Prostate gland (tissue), 2 donors: ENCODE results near the gene CSGALNACT2. TPM values are rescaled to one million over a fixed set of nuclear protein-coding genes. Genes with fewer than 3 reads are reported as not detected.
A peak's percentile ranks its signal among the peaks of the same experiment; 100 is the strongest.

Source experiments
- DNase-seq: peaks from one replicate; pipeline ENCODE4 v3.0.0-alpha.2; 2019; ENCODE audit warnings: low spot score
- H3K27ac ChIP-seq, 2 donors: fragments of 200-600 bp; sonication (generic); 2 replicates each; pipeline ENCODE4 v1.5.1; 2017 to 2019
- H3K27me3 ChIP-seq: fragments of 200-600 bp; sonication (generic); replicated peaks from 2 replicates; pipeline ENCODE4 v1.5.1; 2019; ENCODE audit not compliant: insufficient read depth
- H3K36me3 ChIP-seq, 2 donors: fragments of 200-600 bp; sonication (generic); 1 replicate in 1 of 2; 2 replicates in 1 of 2; pipeline versions ENCODE4 v1.5.1 to v1.8.1; 2017 to 2019
- H3K4me1 ChIP-seq: fragments of 200-600 bp; sonication (generic); replicated peaks from 2 replicates; pipeline ENCODE4 v1.5.1; 2019
- H3K4me3 ChIP-seq, 2 donors: fragments of 200-600 bp; sonication (generic); 2 replicates each; pipeline ENCODE4 v1.5.1; 2017 to 2019
- H3K9me3 ChIP-seq: fragments of 200-600 bp; sonication (generic); 2 replicates; pipeline ENCODE4 v1.5.1; 2017
- CTCF ChIP-seq, 4 experiments: fragments of 200-600 bp in 2 of 4; fragments of 450-650 bp in 2 of 4; sonication (generic) in 2 of 4; IDR thresholded peaks; 1 replicate in 3 of 4; 2 replicates in 1 of 4; pipeline ENCODE4 v1.5.1; 2016 to 2019; ENCODE audit warnings: antibody characterized with exemption in 4 of 4, mild to moderate bottlenecking in 2 of 4, moderate library complexity in 2 of 4
- POLR2A ChIP-seq: fragments of 450-650 bp; IDR thresholded peaks from one replicate; pipeline ENCODE4 v1.6.1; 2016; ENCODE audit warnings: antibody characterized with exemption, mild to moderate bottlenecking
- POLR2AphosphoS5 ChIP-seq: sonication (generic); formaldehyde crosslinking; IDR thresholded peaks from one replicate; pipeline ENCODE4 v1.6.1; 2017; ENCODE audit warnings: antibody characterized with exemption
- WGBS: methylation state at CpG from one replicate; pipeline ENCODE4 v1.1.5; 2018; 5-methylcytosine and 5-hydroxymethylcytosine counted together
- intact Hi-C: fragments of 100-400 bp; cut with DNase I; formaldehyde crosslinking; loops from one replicate; pipeline ENCODE4 v1.14.2; 2022
- total RNA-seq, 2 donors: library from RNA; depleted of rRNA; stranded (reverse); fragments of >200 nt; gene quantifications; one replicate each; pipeline ENCODE4 v1.1.0, GENCODE V29; 2016

Gene CSGALNACT2
- total RNA-seq, 2 donors from 2014 or later, result 10.0 to 15.9 TPM

DNA sequence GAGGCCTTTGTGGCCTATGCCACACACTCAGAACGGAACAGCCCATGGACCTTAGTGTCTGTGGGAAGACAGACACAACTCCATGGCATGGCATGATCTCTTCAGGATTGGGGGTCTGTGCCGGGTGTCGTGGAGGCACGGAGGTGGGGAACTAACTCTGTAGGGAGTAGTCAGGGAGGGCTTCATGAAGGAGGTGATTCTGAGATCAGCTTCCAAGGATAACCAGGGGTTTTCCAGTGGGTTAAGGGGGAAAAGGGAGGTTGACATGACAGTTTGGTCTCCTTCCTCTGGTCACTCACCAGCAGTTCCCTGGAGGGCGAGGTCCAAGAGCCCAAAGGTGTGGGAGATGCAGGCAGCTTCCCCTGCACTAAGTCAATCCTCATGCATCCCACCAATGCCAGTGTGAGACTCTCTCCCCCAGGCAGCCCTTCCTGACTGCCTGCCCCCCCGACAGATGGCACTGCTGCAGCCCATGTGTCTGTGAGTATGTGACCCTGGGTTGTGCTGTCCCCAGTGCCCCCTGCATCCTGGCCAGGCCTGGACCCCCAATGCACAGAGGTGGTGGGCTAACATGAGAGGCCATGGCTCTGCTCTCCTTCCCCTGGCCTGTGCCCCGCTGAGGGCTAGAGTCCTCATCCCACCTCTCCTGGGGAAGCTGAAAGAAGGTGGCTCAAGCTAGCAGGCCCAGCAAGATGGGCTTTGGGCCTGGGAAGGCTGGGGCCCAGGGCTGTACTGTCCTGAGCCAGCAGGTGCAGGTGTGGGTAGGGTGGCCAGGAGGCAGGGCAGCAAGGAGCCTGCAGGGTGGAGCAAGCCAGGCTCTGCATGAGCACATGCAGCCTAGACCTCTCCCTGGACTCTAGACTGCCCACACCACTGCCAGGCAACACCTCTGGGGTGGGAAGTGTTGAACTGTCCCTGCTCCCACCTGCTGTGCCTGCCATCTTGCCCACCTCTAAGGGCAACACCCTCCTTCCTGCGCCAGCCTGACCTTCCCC, 88.9 kb downstream of the CSGALNACT2 start:
- DNase-seq, result no peak

DNA sequence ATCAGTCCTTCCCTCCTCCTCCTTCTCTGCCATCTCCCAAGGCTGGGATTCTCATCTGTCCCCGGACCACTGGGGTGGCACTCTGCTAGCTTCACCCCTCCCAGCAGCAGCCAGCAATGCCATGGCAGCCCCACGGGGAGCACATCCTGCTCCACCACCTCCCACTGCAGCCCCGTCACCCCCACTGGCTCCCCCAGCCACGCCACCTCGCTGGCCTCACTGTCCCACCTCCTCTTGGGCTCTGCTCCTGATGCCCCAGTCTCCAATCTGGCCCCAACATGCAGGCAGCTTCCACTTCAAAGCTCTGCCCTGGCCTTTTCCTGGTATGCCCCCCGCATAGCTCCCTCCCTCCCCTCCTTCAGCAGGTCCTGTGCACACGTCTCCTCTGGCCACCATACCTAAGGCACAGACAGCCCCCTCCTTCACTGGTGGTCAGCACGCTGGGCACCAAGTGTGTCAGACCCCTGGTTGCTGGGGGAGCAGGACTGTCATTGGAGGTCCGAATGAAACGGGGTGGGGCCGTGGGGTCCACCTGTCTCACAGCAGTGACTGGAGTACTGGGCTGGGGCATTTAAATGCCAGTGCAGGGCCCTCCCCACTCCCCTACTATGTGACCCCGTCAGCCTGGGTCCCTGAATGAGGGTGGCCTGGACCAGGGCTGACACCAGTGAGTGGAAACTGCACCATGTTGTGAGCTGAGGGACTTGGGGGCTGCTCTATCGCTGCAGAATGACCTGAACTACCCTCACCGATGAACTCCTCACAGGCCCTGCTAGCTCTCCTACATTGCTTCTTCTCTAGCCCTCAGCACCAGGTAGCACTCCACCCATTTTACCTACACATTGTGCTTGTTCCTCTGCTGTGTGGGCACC, 89.9 kb downstream of the CSGALNACT2 start:
- no peak for TF ChIP-seq CTCF (IDR thresholded peaks at IDR 0.05)
- no peak for TF ChIP-seq POLR2AphosphoS5
- TF ChIP-seq POLR2A, result no peak
- no peak for DNase-seq
- Histone ChIP-seq H3K27ac (no peak overlapping the region), H3K4me1 (no peaks in the 10 kb centered on the region), H3K36me3 (no peaks in the 10 kb centered on the region), H3K27me3 (no peaks in the 10 kb centered on the region), H3K4me3 (no peak overlapping the region), H3K9me3 (no peaks in the 10 kb centered on the region)
- intact Hi-C loops, result no loop called here
- WGBS, result 86% methylated on average over 14 of the region's 14 CpGs

More for the DNA sequence above, 88.9 kb downstream of the CSGALNACT2 start:
- H3K36me3 ChIP-seq, result no peaks in the 10 kb centered on the region
- 96% methylated on average over 8 of the region's 8 CpGs for WGBS
- H3K27ac ChIP-seq, result no peak overlapping the region
- intact Hi-C loops, result no loop called here
- H3K4me1 ChIP-seq, result no peaks in the 10 kb centered on the region
- no peak overlapping the region for H3K4me3 ChIP-seq
- TF ChIP-seq CTCF (IDR thresholded peaks at IDR 0.05) (no peak), POLR2A (no peak)
- H3K27me3 ChIP-seq, result no peaks in the 10 kb centered on the region
- no peaks in the 10 kb centered on the region for H3K9me3 ChIP-seq

- no peaks in the 10 kb centered on the region for H3K9me3 ChIP-seq
- DNase-seq, result no peak
- no peaks in the 10 kb centered on the region for H3K36me3 ChIP-seq
- intact Hi-C loops, result no loop called here
- H3K4me1 ChIP-seq, result no peaks in the 10 kb centered on the region
- H3K4me3 ChIP-seq, result peak overlapping the region; percentile 41 to 42
- TF ChIP-seq CTCF (IDR thresholded peaks at IDR 0.05) (no peak), POLR2A (no peak), POLR2AphosphoS5 (no peak)
- no peaks in the 10 kb centered on the region for H3K27me3 ChIP-seq
- H3K27ac ChIP-seq, result no peak overlapping the region
- 23% methylated on average over 15 of the region's 23 CpGs for WGBS
Measured at GRCh38 chr10:43228783-43229207, 90.5 kb downstream of the CSGALNACT2 start.

DNA sequence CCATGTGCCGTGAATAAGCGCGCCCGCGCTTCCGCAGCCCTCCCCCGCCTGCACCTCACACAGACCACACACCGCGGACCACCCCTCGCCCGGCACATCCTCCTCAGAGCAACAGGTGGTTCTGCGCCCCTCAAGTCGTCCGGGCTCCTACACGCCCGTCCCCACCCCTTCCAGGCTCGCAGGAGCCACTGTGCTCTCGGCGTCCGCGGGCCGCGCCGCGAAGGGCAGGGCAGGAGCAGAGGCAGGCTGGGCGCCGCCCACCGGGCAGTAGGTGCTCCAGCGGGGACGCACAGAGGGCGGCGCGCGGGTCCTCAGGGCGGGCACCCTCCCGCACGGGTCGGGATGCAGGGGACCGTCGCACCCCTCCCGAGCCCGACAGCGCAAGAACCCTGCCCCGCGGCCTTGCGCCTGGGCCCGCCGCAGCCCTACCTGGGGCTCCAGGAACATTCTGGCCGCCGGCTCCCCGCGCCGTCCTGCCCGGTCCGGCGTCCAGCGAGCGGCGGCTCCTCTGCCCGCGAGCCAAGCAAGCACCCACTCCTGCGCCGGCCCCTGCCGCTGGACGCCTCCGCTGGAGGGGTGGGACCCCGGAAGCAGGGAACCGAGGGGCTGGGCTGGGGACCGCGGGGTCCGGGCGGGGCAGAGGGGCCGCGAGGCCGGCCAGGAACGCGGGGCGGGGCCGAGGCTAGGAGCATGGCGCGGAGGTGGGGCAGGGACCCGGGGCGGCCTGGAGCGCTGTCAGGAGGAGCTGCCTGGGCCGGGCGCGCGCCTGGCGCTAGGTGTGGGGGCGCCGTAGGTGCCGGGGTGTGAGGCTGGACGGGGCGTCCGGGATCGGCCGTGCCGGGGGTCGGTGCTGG, 91.2 kb downstream of the CSGALNACT2 start:
- TF ChIP-seq CTCF (IDR thresholded peaks at IDR 0.05) (no peak), POLR2AphosphoS5 (no peak), POLR2A (no peak)
- Histone ChIP-seq H3K4me3 (peak overlapping the region; percentile 41 to 42), H3K27ac (no peak overlapping the region), H3K36me3 (no peaks in the 10 kb centered on the region), H3K9me3 (no peaks in the 10 kb centered on the region), H3K4me1 (no peaks in the 10 kb centered on the region), H3K27me3 (no peaks in the 10 kb centered on the region)
- DNase-seq, result no peak
- WGBS, result under 1% methylated on average over 56 of the region's 99 CpGs
- intact Hi-C loops, result no loop called here
